Measurements from ENCODE around the gene TRIO. TPM values are rescaled to one million over a fixed set of nuclear protein-coding genes. Genes with fewer than 3 reads are reported as not detected.

TRIO gene
- total RNA-seq, 1 donor from 2014 or later: 34.9 TPM

- ATAC-seq: no peak
- DNase-seq (ENCODE audit: low spot score): no peak
Observed at GRCh38 chr5:14308384-14309154, 165.4 kb downstream of the TRIO start.

DNA sequence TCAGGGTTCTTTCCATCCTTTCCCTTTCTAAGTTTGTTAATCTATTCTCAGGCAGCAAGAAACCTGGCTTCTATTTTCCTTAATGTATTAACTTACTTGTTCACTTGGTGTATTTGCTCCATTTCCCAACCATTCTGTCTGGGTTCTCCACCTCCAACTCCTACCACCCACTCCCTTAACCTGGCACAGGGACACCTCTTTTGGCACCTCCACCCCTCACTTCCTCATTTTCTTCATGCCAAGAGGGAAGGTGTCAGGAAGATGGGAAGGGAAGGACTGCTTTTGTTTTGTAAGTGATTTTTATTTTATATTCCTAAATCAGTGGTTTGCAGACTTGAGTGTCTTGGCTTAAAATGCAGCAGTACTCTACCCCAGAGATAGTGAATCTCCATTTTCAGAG is 166.1 kb downstream of the TRIO start:
- DNase-seq (ENCODE audit: low spot score) (no peak), ATAC-seq (no peak)

DNA sequence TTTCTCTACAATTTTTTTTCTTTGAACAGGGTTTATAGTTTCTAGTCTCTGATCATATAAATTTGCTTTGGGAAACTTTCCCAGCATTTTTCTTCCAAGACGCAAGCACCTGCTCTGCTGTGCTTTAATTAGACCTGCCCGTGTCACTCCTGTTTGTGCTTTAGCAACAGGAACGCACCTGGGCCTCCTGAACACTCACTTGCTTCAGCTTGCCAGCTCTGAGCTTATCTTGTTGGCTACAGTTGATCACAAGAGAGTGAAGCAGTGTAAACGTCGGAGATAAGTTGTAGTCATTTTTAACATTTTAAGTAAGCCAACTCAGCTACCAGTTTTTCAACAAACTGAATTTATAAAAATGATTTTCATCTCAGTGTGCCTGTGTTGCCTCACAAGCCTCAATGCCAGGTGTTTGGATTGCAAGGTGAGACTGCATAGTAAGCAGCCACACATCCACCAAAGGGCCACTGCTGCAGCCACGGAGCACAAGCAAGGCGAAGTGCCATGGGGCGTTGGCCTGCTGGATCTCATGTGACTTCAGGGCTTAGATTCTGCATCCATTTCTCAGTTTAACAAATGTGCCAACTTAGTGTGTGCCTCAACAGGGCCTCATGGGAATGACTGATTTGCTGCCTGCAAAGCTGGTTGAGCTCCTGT is 166.9 kb downstream of the TRIO start:
- ATAC-seq (no peak), DNase-seq (ENCODE audit: low spot score) (no peak)

DNA sequence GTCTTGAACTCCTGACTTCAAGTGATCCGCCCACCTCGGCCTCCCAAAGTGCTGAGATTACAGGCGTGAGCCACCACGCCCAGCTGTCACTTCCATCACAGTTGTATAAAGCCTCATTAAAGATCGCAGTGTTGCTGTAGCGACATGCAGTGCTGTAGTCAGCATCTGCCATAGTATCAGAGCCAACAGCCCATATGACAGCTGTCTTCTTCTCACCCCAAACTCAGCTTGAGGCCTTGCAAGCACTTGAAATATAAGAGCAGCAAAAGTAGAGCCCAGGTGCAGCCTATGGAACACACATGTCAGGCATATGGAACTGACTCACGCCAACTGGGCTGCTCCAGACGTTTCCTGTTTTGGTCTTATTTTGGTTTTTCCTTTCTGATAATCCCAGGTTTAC is 167.8 kb downstream of the TRIO start:
- DNase-seq (ENCODE audit: low spot score): no peak
- no peak for ATAC-seq

- ATAC-seq (no peak), DNase-seq (ENCODE audit: low spot score) (no peak)
Observed at GRCh38 chr5:14313986-14314690, 171.0 kb downstream of the TRIO start.

DNA sequence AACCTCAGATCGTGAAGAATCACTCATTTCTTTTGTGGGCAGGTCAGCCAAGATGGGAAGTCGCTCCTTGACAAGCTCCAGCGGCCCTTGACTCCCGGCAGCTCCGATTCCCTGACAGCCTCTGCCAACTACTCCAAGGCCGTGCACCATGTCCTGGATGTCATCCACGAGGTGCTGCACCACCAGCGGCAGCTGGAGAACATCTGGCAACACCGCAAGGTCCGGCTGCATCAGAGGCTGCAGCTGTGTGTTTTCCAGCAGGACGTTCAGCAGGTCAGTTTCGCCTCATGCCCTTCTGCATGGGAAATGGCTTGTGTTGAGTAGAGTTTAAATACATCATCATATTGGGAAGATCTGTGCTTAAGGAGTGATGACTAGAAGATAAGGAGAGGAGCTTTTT is 173.3 kb downstream of the TRIO start:
- DNase-seq (ENCODE audit: low spot score) (no peak), ATAC-seq (no peak)

DNA sequence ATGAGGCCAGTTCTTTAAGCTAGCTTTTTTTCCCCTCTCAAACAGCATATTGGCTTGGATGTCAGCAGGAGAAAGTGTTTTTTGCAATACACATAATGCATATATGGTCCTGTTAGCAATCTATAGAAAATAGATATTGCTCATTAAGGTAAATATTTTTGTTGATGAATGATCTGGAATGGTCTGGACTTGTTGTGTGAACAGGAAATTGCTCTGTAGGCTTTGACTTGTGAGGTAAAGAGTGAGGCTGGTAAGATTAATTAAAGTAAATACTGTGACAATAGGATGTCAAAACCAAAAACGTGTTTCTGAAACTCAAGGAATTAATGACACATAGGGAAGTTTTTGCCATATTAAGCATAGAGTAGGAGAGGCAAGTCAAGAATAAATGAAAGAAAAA is 176.0 kb downstream of the TRIO start:
- DNase-seq (ENCODE audit: low spot score): no peak
- no peak for ATAC-seq

- DNase-seq (ENCODE audit: low spot score) (no peak), ATAC-seq (no peak)
Observed at GRCh38 chr5:14321936-14322335, 178.8 kb downstream of the TRIO start.

DNA sequence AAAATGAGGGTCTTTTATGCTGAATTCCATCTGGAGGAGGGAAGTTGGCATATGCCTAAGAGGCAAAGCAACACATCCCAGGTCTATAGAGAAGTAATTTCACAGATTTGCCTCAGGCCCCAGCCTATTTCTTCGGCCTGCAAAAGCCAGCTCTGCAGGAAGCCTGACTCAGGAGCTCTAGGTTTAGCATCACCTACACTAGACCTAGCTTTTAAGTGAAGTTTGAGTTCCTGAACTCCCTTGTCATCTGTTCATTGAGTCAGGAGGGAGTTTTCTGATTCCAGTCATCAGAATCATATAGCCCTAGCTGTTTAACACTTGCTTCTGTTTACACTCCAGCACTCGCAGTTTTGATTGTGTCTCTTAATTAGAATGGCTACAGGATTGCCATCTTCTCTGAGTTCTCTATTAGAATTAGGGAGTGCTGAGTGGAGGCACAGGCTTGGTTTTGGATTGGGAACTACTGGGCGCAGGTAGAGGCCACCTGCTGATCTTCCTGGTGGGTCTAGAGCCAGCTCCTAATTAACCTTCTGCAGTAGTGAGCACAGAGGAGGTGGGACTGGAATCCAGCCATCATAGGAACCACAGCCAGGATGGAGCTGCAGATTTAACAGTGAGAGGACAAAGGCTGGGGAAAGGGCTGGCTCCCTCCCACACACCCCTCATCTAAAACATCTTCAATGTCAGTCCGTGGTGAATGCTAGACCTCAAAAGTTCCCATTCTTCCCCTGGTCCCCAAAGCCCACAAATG is 179.5 kb downstream of the TRIO start:
- DNase-seq (ENCODE audit: low spot score) (no peak), ATAC-seq (no peak)

GRCh38 chr5:14323466-14323865 is 180.3 kb downstream of the TRIO start:
- DNase-seq (ENCODE audit: low spot score) (no peak), ATAC-seq (no peak)

- DNase-seq (ENCODE audit: low spot score) (no peak), ATAC-seq (no peak)
Observed at GRCh38 chr5:14325369-14325768, 182.2 kb downstream of the TRIO start.

- ATAC-seq (peak; percentile 85), DNase-seq (ENCODE audit: low spot score) (no peak)
Observed at GRCh38 chr5:14326035-14326903, 183.1 kb downstream of the TRIO start.

DNA sequence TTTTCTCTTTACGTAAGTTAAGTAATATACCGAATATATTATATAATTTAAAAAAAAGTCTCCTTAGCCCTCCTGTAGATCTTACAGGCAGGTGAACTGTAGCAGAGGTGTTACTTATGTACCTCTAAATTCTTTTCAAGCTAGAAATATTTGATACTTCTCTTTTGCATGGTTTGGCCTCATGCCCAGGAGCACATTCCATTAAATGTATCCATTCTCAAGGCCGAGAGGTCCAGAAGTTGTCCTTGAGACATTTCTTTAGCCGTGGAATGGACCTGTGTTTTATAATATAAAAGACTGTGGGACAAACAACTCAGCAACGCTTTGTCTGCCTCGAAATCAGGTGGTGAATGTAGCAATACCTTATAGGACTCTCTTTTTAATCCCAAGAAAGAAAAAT is 184.5 kb downstream of the TRIO start:
- DNase-seq (ENCODE audit: low spot score) (no peak), ATAC-seq (no peak)

DNA sequence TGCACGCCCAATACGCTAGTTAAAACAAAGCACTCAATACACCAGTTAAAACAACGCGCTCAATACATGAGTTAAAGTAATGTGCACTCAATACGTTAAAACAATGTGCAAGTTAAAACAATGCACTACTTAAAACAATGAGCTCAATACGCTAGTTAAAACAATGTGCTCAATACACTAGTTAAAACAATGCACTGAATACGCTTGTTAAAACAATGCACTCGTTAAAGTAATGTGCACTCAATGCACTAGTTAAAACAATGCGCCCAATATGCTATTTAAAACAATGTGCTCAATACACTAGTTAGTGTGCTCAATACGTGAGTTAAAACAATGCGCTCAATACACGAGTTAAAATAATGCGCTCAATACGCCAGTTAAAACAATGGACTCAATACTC is 185.0 kb downstream of the TRIO start:
- DNase-seq (ENCODE audit: low spot score) (no peak), ATAC-seq (no peak)

- no peak for ATAC-seq
- DNase-seq (ENCODE audit: low spot score): no peak
Observed at GRCh38 chr5:14330291-14330690, 187.1 kb downstream of the TRIO start.

GRCh38 chr5:14330729-14331385 is 187.7 kb downstream of the TRIO start:
- ATAC-seq (no peak), DNase-seq (ENCODE audit: low spot score) (no peak)

DNA sequence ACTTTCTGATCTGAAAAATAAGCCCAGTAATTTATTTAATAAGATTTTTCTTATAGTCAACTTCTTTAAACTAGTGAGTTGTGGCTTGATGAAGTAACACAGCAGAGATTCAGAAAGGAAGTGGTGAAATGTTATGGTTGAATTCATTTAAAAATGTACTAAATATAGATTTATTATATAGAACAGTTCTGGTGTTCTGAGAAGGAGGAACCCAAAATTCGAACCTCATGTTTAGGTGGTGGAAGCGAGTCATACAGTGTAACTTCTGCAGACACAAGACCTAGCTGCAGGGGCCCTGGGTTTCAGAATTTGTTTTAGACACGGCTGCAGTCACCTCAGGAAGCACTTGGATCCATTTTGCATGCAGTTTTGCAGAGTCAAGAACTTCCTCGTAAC is 188.2 kb downstream of the TRIO start:
- no peak for ATAC-seq

DNA sequence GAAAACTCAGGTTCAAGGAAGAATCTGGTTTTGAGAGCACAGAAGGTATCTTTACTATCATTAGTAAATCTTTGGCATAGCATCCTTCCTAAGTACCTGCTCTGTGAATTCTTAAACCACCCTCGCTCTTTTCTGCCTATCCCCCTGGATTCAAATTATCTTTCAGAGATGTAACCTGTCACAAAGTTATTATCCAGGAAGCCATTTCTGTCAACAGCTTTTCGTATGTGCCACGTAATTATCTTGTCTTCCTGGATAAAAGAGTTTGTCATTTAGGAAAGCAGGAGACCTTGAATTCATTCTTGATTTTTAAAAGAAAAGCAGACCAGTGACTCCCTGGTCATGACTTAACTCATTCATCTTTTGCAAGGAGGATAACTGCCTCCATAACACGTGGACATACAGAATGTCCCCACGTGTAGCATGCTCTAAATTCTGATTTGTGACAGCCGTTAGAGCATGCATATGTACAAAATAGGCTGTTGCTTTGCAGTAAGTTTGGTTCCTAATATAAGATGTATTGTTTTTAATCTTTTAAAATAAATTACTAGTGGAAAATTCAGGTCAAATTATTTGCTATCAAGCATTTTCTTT is 189.0 kb downstream of the TRIO start:
- DNase-seq (ENCODE audit: low spot score): no peak
- no peak for ATAC-seq

More for the DNA sequence above, 188.2 kb downstream of the TRIO start:
- no peak for DNase-seq (ENCODE audit: low spot score)

DNA sequence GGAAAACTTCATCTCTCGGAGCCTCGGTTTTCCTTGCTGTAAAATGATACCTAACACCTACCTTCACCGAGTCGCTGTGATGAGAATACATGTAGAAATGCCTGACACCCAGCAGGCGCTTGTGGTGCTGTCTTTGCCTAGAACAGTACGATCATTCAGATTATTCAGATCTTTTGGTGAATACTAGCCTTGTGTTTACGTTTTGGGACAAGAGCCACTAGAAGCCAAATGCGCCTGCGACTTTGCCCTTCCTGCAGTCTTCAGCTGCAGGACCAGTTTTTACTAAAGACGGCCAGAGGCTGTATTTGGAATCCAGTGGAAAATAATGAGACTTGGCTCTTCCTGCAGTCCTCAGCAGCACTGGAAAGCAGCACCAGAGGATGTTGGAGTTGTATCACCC is 189.6 kb downstream of the TRIO start:
- ATAC-seq: no peak

More for the DNA sequence above, 189.6 kb downstream of the TRIO start:
- no peak for DNase-seq (ENCODE audit: low spot score)
